BE2C (cell line): Measurements from ENCODE around the gene S100A3.
A peak's percentile ranks its signal among the peaks of the same experiment; 100 is the strongest.

Experiments
- DNase-seq: peaks from one replicate; pipeline ENCODE4 v3.0.0-alpha.2; 2020
- H3K27me3 ChIP-seq: fragments of 250-450 bp; sonication (Bioruptor Pico); 2 replicates; pipeline ENCODE4 v1.5.1; 2020; ENCODE audit warnings: mild to moderate bottlenecking
- H3K36me3 ChIP-seq: fragments of 250-450 bp; sonication (Bioruptor Pico); 2 replicates; pipeline ENCODE4 v1.5.1; 2020; ENCODE audit warnings: mild to moderate bottlenecking
- H3K4me1 ChIP-seq: fragments of 250-450 bp; sonication (Bioruptor Pico); 2 replicates; pipeline ENCODE4 v1.5.1; 2020
- H3K4me3 ChIP-seq: 2 replicates; pipeline ENCODE4 v1.5.1; 2011; ENCODE audit warnings: low read depth, low read length
- H3K9me3 ChIP-seq: fragments of 250-450 bp; sonication (Bioruptor Pico); 2 replicates; pipeline ENCODE4 v1.5.1; 2020
- TF ChIP-seq, protein P1 (sequence below): IDR thresholded peaks from 2 replicates; pipeline ENCODE4 v1.5.1; 2012; ENCODE audit warnings: mild to moderate bottlenecking, low read depth, low read length

Gene S100A3

DNA sequence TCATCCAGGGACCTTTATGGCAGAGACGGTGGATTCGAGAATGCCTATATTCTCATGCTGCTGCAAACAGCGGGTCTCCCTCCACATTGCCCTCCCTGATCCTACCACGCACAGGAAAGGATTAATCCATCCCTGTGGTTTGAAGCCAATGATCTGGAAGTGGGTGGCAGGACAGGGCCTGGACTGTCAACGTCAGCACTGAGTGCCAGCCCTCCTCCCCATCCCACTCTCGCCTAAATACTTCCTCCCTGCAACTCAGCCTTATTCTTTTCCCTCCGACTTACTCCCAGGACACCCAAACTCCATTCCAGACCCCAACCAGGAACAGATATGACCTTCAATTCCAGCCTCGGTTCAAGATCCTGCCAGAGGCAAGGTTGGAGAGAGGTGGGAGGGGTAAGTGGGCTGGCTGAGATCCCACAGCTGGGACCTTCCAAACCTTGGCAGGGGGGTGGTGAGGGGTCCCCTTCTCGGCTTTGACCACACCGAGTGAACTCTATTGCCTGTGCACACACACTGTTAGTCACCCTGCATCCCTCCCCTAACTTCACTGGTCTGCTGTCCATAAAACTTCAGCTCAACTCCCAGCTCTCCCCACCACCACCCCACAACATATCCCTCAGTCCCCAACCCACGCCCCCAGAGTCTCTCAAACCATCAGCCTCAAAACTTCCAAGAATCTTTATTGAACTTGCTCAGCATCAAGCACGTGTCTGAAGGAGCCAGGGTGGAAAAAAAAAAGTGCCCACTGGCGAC lies 5.9 kb downstream of the S100A3 start:
- Histone ChIP-seq H3K4me1 (peaks cover 31% of the 10 kb centered on the region), H3K27me3 (no peaks in the 10 kb centered on the region), H3K4me3 (no peak overlapping the region), H3K9me3 (no peaks in the 10 kb centered on the region), H3K36me3 (no peaks in the 10 kb centered on the region)
- TF ChIP-seq, protein P1, sequence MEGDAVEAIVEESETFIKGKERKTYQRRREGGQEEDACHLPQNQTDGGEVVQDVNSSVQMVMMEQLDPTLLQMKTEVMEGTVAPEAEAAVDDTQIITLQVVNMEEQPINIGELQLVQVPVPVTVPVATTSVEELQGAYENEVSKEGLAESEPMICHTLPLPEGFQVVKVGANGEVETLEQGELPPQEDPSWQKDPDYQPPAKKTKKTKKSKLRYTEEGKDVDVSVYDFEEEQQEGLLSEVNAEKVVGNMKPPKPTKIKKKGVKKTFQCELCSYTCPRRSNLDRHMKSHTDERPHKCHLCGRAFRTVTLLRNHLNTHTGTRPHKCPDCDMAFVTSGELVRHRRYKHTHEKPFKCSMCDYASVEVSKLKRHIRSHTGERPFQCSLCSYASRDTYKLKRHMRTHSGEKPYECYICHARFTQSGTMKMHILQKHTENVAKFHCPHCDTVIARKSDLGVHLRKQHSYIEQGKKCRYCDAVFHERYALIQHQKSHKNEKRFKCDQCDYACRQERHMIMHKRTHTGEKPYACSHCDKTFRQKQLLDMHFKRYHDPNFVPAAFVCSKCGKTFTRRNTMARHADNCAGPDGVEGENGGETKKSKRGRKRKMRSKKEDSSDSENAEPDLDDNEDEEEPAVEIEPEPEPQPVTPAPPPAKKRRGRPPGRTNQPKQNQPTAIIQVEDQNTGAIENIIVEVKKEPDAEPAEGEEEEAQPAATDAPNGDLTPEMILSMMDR: no peak
- no peak for DNase-seq

DNA sequence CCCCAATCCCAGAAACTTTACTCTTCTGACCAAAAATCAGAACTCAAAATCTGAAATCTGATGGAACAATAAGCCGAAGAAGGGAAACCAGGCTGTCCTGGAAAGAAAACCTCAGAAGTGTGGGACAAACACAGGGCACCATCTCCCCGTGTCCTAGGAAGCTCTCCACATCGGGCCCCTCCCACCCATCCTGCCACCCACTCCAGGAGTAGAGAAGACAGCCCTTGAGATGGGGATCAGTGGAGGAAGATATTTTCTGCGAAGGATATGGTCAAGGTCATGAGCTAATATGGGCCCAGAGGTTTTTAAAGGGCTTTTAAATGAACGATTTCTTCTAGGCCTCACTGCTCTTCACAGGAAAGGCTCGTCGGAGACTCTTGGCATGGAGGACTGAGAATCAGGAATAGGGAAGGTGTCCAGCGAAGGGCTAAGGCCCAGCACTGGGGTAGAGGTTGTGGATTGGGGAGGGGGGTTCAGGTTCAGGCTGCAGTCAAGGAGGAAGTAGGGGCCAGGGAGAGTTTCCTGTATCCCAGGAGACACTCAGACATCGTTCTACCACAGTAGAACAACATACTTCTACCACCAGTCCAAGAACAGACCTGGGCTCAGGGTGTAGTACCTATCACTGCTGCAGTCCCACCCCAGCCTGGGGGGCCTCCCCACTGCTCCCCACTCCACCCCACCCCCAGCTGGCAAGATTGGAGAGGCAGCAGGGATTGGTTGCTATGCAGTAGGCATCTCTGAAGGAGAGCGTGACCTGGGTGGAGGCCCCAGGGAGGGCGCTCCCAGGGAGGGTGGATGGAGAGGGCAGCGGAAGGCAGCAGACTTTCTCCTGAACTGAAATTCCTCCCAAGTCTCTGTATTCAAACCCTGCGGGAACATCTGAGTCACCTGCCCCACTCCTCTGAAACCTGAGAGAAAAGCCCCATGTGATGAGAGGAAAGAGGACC lies 7.1 kb downstream of the S100A3 start:
- Histone ChIP-seq H3K36me3 (no peaks in the 10 kb centered on the region), H3K4me3 (no peak overlapping the region), H3K9me3 (no peaks in the 10 kb centered on the region), H3K27me3 (no peaks in the 10 kb centered on the region), H3K4me1 (peaks cover 41% of the 10 kb centered on the region)
- TF ChIP-seq, protein P1: no peak
- no peak for DNase-seq

DNA sequence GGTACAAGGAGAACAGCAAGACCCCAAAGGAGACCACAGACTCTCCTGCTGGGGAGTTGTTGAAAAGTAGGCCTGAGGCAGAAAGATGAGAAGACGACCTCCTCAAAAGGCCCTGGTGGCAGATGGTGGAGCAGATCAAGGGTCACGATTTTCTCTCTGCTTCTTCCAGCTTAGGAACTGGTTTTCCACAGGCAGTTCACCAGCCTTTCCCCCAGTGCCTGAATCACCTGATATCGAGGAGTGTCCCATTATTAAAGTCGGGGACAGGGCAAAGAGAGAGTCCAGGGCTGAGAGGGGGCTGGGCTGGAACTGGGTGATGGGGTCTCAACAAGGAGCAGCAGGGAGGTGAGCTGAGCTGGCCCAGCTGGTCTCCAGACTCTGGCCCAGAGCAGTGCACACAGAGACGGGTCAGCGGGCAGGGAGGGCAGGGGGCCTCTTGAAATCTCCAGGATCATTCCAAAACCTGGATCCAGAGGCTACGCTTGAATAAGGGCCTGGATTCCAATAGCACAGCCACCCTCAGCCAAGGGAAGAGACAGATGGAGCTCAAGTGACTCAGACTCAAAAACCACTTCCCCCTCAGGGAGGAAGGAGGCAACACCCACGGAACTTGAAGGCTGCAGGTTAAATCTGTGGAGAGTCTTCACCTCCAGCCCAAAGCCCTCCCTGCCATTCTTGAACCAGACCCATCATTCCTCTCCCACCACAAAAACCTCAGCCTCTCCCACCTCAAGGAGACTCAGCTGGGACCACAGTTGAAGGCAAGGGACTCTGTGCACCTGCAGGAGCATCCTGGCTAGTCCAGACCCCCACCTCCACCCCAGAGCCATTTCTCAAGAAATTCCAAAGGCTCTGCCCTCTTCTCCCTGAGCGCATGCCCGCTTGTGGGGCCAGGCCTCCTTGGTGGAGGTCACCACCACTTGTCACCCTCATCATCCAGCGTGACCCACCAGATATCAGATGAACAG lies 8.4 kb downstream of the S100A3 start, which contains the start of gene S100A5:
Gene S100A5, minus strand, starts transcription at position 541 of the 968 bp plus-strand sequence. CDS start 743 bp downstream, outside the sequence.
- Histone ChIP-seq H3K4me1 (peaks cover 46% of the 10 kb centered on the region), H3K27me3 (no peaks in the 10 kb centered on the region), H3K36me3 (no peaks in the 10 kb centered on the region), H3K9me3 (no peaks in the 10 kb centered on the region), H3K4me3 (no peak within 1 kb of the TSS)
- TF ChIP-seq, protein P1: no peak
- DNase-seq: no peak

DNA sequence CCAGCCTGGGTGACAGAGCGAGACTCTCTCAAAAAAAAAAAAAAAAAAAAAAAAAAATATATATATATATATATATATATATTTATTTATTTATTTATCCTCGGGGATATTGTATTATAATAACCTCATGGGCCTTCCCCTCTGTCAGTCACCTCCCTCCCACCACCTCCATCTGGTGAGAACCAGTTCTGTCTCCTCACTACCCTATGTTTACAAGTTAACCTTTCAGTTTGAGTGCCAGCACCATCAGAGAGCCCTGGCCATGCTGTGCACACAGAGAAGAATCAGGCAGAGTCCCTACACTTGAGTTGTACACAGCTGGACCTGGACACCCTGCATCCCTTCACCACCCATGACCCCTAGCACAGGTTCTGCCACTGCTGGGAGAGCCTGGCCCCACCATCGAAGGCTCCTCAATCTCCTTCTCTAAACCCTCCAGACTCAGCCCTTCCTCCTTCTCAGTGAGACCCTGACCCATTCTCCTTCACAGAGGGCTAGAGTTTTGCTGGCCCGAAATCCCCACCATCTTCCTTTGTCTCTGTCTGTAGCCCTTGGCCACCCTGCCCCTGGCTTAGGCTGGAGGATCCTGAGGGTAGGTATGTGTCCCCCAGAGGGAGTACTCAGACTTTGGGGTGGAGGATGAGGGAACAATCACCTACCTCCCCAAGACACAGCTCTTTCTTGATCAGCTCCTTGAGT lies 9.5 kb downstream of the S100A3 start:
- no peaks in the 10 kb centered on the region for H3K9me3 ChIP-seq
- no peaks in the 10 kb centered on the region for H3K27me3 ChIP-seq
- H3K36me3 ChIP-seq: no peaks in the 10 kb centered on the region
- H3K4me1 ChIP-seq: peaks cover 37% of the 10 kb centered on the region
- DNase-seq: no peak
- TF ChIP-seq, protein P1: no peak
- no peak overlapping the region for H3K4me3 ChIP-seq

DNA sequence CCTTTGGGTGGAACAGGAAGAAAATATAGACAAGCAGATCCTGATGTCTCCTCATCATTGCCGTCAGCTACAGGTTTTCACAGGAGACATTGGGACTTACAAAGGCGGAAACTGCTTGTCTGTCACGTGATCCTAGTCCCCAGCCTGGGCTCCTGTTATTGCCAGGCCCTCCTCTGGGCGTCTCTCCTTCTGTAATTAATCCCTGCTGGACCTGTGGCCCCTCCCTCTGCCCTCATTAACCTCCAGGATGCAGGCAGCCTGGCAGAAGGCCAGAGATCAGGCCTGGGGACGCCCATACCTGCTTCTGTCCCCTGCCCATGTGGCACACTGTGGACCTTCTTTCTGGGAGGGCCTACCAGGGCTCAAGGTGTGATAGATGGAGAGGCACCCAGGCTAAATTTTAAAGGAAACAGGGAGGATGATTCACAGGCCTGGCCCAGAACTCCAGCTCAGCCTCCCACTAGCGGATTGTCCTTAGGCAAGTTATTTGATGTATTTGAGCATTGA lies 10.7 kb downstream of the S100A3 start:
- TF ChIP-seq, protein P1: no peak; the same call in 1 of the 2 replicates
- Histone ChIP-seq H3K36me3 (no peaks in the 10 kb centered on the region), H3K4me3 (no peak overlapping the region), H3K9me3 (no peaks in the 10 kb centered on the region), H3K27me3 (no peaks in the 10 kb centered on the region), H3K4me1 (peaks cover 33% of the 10 kb centered on the region)
- peak; percentile 82 for DNase-seq
